Measurements from ENCODE around the gene STEAP3. TPM values are rescaled to one million over a fixed set of nuclear protein-coding genes. Genes with fewer than 3 reads are reported as not detected.

STEAP3 gene
- total RNA-seq, 1 experiment from 2014 or later: 24.0 TPM

GRCh38 chr2:119202610-119203310 is 20.9 kb upstream of the STEAP3 start:
- Mint-ChIP-seq H3K27me3 (ENCODE audit: low read depth) (peaks cover 13% of the 10 kb centered on the region), H3K9me3 (no peaks in the 10 kb centered on the region), H3K4me1 (peaks cover 9% of the 10 kb centered on the region)

GRCh38 chr2:119204525-119204924 is 19.1 kb upstream of the STEAP3 start:
- H3K27ac Mint-ChIP-seq: no peak overlapping the region

More at GRCh38 chr2:119202610-119203310, 20.9 kb upstream of the STEAP3 start:
- Mint-ChIP-seq H3K36me3 (no peaks in the 10 kb centered on the region), H3K4me3 (no peak overlapping the region), H3K27ac (no peak overlapping the region)
- TF ChIP-seq HMGXB4 (CRISPR knock-in tag; IDR thresholded peaks at IDR 0.05) (no peak), JUN (CRISPR knock-in tag; IDR thresholded peaks at IDR 0.05) (no peak), GTF2I (CRISPR knock-in tag; conservative IDR thresholded peaks at IDR 0.05) (no peak), ZNF281 (CRISPR knock-in tag; IDR thresholded peaks at IDR 0.05) (no peak), ATF2 (CRISPR knock-in tag; IDR thresholded peaks at IDR 0.05; ENCODE audit: borderline replicate concordance, low read depth) (no peak)
- ATAC-seq (no peak), DNase-seq (ENCODE audit: low spot score) (no peak)
- ChIA-PET POLR2A (no interaction called here), CTCF (no interaction called here)

More at GRCh38 chr2:119204525-119204924, 19.1 kb upstream of the STEAP3 start:
- Mint-ChIP-seq H3K4me3 (no peak overlapping the region), H3K36me3 (no peaks in the 10 kb centered on the region), H3K9me3 (no peaks in the 10 kb centered on the region), H3K27me3 (ENCODE audit: low read depth) (peaks cover 5% of the 10 kb centered on the region; the same call in 1 of the 2 replicates), H3K4me1 (peaks cover 4% of the 10 kb centered on the region; the same call in 1 of the 2 replicates)
- POLR2A ChIA-PET: no interaction called here
- DNase-seq (ENCODE audit: low spot score) (no peak), ATAC-seq (no peak)
- TF ChIP-seq ZNF425 (CRISPR knock-in tag; conservative IDR thresholded peaks at IDR 0.05): no peak
- TF ChIP-seq MLX (CRISPR knock-in tag; IDR thresholded peaks at IDR 0.05): no peak
- TF ChIP-seq ZNF423 (CRISPR knock-in tag; IDR thresholded peaks at IDR 0.05): no peak
- TF ChIP-seq ZNF317 (CRISPR knock-in tag; IDR thresholded peaks at IDR 0.05; ENCODE audit: borderline replicate concordance, low read depth): no peak
- no peak for TF ChIP-seq HMGXB4 (CRISPR knock-in tag; IDR thresholded peaks at IDR 0.05)
- TF ChIP-seq ZNF138 (CRISPR knock-in tag; conservative IDR thresholded peaks at IDR 0.05): no peak
- TF ChIP-seq STAT6 (CRISPR knock-in tag; conservative IDR thresholded peaks at IDR 0.05; ENCODE audit: low read depth): no peak
- no peak for TF ChIP-seq USF1 (CRISPR knock-in tag; IDR thresholded peaks at IDR 0.05)
- CTCF ChIA-PET: no interaction called here
